Left hindlimb (tissue), 1 donor: Measurements from ENCODE around the gene VAMP4.
"Not testable (repeated sequence)": the region's sequence is repeated elsewhere in the genome, so short reads cannot be mapped to it uniquely, and the experiment has no call there.

Experiments used
- DNase-seq: peaks from one replicate; pipeline ENCODE4 v3.0.0-alpha.2; 2018

VAMP4 gene

DNA sequence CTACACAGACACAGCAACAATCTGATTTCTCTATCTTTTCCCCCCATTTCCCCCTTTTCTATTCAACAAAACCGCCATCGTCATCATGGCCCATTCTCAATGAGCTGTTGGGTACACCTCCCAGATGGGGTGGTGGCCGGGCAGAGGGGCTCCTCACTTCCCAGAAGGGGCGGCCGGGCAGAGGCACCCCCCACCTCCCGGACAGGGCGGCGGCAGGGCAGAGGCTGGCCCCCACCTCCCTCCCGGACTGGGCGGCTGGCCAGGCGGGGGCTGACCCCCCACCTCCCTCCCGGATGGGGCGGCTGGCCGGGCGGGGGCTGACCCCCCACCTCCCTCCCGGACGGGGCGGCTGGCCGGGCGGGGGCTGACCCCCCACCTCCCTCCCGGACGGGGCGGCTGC, 48.3 kb downstream of the VAMP4 start:
- DNase-seq: not testable (repeated sequence)

DNA sequence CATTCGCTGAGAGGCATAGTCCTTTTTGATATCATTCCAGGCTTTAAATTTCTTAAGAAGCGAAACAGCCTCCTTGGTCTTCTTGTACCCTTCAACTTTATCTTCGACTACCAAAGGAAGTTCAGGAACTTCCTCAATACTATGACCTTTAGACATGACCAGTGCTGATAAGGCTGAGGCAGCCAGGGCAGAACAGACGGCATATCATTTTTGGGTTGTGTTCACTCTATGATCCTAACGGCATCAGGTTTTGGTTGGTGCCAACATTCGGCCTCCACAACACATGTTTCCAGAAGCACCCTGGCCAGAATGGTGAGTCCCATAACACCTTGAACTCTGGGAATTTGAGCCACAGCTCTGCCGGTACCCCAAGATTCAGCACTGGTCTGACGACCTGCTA, 58.0 kb downstream of the VAMP4 start:
- DNase-seq: no peak

DNA sequence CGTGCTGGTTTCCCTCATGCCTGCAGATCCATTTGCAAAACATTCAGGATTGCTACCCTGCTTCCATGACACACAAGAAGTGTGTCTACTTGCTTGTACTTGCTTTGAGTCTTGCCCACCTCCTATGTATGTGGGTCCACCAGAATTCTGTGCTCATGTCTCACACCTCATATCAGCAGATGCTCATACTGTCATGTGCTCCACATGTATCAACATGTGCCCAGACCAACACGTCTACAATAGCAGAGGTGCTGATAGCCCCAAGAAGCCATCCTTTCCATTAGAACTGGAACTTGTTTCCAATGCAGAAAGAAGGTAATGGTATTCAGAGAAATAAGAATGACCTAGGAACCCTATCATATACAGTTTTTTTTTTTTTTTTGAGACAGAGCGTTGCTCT, 61.5 kb downstream of the VAMP4 start:
- DNase-seq: no peak

DNA sequence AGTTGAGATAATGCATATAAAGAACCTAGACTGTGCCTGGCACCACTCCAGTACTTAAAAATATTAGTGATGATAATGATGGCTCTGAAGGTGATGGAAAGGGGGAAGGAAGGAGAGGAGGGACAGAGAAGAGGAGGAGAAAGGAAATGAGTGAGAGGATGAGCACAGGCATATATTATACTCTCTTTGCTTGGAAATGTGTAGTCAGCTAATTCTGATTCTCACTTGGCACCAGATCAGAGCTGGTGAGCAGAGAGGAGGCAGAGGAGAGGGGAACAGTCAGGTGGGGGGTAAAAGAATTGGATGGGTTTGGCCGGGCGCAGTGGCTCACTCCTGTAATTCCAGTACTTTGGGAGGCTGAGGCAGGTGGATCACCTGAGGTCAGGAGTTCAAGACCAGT, 65.0 kb downstream of the VAMP4 start:
- no peak for DNase-seq

DNA sequence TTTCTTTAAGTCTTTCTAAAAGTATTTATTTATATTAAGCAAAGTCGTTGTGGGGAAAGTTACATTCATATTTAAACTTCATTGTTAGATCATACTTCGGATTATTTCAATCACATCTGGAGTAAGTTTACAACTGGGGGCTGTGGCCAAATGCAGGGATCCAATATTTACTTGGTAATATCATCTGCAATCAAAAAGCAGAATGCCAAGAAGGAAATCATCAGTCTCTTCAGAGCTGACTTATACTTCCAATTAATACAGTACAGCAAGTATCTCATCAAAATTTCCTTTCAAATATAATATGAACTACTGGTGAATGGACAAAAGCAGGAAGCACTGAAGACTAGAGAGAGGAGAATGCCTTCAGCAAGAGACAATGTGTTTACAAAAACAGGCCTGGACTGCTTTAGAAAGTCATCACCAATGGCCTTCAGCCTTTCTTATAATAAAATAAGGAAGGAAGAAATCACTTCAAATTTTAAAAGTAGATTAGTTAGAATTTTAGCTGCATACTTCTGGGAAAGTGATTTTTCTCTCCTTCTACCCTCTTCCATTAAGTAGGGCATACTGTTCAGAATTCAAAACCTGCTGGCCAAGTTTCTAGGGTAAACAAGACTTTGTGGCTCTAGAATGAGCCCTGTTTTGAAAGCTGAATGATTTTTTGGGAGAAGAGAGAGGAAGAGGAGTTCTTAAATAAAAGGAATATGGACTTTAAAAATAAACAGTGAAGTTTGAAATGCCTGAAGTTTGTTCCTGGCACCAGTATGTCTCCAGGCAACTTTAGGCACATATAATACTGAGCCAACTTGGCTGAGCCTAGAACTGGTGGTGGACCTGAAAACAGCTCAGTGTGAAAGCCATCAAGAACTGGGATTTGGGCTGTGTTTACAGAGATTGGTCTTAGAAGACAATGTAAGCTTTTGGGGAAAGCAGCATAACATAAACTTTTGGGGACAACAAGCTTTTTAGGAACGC, 67.1 kb downstream of the VAMP4 start:
- no peak for DNase-seq

DNA sequence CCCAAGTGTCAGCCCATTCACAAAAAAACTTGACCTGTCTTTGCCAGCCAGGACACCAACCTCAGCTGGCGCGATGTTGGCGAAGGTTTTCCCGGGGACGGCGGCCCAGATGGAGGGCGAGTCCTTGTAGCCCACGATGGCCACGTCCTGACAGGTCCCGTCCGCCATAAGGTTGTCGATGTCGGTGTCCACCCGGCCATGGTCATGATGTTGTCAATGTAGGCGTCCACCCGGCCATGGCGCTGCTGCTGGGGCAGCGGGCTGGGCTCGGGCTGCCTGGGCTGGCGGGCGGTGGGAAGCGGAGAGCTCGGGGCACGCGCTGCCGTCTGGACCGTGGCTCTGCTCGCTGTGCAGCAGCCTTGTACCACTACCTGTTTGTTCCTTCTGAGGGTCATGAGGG, 71.1 kb downstream of the VAMP4 start:
- no peak for DNase-seq

DNA sequence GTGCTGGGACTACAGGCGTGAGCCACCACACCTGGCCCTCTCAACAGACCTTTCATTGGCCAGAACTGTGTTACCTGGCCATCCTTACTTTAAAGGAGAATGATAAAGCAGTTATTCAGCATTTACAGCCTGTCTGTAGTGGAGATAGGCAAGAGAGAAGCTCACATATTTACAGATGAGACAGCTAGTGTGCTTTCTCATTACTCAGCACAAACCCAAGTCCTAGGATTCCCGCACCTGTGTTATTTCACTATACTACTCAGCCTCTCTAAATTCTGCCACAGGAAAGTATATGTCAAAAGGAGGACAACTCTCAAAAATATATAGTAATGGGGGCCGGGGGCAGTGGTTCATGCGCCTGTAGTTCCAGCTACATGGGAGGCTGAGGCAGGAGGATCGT, 73.5 kb downstream of the VAMP4 start:
- no peak for DNase-seq

DNA sequence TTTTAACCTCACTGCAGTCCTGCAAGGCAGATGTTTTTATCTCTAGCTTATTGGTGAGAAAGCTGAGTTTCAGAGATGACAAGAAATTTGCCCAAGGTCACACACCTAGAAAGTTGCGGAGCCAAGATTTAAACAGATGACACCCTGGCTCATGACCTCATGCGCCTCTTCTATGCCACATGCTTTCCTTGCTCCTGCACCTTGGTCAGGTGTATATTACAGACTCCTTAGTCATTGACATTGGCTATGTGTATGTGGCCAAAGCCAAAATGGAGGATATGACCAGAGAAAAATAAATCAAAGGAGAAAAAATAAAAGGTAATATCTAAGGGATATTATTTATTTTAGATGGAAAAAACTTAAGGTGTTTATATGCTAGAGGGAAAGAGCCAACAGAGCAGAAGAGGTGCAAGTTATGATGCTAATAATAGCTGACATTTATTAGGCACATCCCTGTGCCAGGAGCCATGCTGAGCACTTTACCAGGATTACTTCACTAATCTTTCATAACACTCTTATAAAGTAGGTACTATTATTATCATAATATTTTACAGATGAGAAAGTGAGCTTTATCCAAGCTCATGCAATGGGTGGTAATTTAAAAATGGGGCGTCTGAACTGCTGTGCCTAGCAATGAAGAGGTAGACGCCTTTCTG, 75.6 kb downstream of the VAMP4 start:
- DNase-seq: no peak

DNA sequence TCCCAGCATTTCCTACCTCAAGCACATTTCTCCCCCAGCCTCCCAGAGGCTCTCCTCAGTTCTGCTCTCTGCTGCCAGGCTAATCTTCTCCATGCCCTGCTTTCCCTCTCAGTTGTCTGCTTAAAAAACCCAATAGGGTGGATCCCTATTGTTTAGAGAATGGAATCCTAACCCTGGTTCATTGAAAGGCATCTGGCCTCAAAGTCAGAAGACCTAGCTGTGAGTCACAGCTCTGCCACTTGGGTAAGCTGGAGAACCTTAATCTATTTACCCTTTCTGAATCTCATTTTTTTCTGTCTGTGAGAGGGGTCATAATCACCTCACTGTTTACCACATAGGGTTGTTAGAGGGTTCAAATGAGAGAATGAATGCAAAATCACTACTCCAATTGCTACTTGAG, 76.9 kb downstream of the VAMP4 start:
- no peak for DNase-seq

DNA sequence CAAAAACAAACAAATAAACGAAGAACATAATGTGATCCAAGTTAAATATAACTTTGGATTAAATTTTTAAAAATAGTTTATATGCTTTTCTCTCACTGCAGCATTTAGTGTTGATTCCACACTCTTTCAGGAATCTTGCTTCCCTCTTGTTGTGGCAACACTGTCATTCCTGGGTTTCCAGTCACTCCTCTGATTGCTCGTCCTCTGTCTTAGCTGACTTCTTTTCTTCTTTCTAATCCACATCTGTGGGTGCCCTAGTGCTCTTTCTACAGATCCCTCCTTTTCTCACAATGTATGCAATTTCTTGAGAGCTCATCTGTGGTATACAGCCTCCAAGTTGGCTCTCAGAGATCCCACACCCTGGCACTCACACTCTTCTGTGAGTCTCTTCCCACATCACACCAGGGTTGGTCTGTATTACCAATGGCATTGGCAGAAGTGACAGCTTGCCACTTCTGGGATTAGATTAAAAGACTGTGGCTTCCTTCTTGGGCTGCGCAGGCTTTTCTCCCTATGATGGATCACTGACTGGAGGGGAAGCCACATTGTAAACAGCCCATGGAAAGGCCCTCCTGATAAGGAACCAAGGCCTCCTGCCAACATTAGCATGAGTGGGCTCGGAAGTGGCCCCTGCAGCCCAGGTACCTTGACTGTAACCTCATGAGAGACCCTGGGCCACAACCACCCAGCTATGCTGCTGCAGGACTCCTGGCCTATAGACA, 77.8 kb downstream of the VAMP4 start:
- DNase-seq: no peak

DNA sequence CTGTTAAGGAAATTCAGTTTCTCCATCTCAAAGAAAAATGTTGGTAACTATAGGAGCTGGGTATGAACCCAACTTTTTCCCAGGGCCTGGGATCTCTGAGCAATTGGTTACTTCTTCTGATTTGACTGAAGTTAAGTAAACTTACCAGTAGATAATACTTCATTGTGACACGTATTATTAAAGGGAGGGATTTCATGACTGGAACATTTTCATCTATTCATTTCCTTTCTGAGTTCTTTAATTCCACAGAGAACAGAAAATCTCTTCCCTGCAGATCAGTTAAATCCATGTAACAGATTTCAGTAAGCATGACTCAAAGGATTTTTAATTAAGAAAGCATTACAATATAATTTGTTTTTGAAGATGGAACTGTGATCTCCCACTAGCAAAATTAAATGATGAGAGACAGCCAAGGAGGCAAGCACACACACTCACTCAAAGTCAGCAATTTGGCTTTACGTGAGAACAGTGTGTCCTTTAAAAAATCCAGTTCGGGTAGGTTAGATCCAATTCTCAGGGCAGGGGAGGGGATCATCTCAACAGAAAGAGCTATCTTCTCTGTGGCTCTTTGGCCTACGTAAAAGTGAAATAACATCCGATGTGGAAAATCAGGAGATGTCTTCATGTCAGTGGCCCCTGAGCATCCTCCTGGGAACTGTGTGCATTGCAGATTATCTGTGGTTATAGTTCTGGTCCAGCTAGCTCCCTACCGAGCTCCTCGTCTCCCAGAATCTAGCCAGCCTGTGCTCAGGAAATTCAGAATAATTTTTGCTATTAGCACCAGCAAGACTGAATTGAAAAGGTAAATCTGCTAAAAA, 78.6 kb downstream of the VAMP4 start:
- DNase-seq: no peak

DNA sequence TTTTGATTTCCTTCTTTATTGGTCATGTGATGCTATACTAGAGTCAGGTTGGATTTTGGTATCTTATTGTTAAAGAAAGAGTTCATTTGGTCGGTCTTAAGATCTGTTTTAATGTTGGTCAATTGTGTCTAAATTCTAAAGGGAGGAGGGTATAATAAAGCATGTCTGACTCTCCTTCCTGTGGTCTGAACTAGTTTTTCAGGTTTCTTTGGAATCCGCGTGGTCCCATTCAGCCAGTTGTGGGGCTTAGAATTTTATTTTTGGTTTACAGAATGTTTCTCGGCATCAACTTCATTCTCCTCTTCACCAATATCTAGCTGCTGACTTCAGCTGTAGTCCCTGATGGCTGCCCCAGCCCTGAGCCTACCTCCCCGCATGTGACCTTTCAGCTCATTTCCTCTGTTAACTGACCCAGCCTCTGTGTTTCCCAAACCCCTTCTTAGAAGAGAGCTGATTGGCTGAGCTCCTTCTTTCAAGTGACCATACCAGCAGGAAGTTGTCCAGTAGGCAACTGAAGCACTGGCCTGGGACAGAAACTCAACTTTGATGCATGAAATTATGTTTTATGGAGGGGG, 80.7 kb downstream of the VAMP4 start:
- DNase-seq: no peak

DNA sequence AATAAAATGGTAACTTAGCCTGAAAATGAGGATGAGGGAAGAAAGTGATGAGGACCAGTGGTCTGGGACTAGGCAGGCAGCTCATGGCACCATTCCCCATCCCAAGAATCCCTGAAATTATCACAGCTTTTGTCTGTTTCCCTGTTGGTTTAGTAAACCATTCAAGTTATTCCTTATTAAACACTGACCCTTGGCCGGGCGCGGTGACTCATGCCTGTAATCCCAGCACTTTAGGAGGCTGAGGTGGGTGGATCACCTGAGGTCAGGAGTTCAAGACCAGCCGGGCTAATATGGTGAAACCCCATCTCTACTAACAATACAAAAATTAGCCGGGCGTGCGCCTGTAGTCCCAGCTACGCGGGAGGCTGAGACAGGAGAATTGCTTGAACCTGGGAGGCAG, 85.7 kb downstream of the VAMP4 start:
- not testable (repeated sequence) for DNase-seq

DNA sequence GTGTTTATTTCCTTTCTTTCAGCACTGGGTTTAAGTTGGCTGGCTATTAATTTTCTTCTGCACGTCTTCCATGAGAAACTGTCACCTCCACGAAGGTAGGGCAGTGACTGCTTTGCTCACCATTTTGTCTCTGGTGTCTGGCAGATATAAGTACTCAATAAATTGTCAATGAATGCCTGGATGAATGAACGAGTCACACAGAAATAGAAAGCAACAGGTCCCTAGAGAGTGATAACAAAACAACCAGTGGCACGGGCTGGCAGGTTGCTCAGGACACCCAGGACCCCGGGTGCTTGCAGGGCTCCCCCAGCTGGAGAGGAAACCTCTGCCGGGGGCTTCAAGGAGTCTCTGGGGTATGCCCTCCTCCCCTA, 86.1 kb downstream of the VAMP4 start:
- no peak for DNase-seq

DNA sequence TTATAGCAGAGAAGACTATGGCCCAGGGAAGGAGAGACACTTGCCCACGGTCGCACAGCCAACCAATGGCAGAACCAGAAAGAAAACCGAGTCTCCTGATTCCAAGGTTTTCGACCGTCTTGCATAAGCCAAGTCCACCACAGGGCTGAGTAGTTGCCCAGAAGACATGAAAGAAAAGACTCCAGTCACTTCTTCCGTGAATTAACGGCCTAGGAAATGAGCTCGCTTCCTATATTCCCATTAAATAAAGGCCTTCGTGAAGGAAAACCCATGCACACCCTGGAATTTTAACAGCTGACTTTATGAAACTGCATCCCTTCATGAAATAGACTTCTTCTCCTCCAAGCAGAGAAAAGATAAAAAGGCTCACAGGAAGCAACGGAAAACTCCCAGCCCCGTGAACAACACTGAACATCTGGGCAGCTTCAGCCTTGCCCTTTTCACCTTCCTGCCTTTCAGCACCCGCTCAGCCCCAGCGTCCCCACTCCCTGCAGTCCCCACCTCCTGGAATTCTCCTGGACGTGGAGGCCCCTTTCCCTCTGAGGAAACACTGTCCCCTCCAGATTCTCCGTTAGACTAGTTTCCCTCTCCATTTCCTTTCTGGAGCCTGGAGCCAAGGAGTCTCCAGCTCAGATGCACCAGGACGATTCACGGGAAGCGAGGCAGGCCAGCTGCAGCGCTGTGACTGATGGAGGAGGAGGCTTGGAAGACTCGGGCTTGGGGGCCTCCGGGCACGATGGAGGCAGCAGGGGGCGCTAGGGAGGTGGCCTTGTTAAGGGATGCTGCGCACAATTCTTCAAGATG, 86.7 kb downstream of the VAMP4 start:
- DNase-seq: peak; percentile 85

DNA sequence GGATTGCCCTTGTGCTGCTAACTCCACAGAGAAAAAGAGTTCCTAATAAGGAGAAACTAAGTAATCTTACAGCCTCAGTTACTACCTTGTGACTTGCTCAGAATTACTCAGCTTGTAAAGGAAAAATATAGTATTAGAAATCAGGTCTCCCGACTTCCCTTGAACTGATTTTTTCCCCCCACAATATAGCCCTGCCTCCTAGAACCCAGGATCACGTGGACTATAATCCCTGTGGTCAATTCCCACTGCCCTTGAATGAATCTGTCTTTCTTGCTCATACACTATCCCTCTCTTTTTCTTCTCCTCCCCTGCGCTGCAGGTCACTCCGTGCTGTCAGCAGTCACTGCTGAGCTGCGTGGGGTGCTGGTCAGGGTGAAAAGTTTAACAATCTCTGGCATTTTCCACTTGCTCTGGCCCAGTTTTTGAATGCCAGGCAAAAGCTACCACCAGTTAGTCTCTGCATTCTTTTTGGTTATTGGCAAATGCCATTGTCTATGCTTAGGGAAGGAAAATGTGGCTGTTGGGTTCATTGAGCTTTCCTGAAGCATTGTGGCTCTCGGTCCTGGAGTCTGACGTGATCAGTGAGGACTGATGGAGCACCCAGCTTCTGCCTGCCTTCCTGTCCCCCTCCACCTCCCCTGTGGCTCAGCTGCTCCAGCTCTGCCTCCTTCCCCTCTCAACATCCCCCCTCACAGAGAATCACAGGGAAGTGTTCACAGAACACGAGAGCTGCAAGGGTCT, 87.5 kb downstream of the VAMP4 start:
- DNase-seq: peak; percentile 46

DNA sequence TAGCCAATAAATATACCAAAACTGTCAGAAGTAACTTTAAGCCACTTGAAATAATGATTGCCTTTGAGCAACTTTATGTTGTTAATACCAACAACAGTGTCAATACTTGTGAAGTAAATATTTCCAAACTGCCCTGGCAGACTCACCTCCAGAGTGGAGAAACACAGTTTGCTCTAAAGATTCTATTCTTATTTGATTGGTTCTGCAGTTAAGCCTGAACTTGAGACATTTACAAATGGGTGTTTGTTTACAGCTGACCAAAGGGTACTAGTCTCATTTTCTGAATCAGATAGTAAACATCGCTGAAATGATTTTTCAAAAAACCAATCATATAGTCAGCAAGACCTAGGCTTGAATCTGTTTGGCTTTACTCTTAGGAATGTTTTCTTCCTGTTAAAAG, 88.1 kb downstream of the VAMP4 start:
- DNase-seq: no peak

DNA sequence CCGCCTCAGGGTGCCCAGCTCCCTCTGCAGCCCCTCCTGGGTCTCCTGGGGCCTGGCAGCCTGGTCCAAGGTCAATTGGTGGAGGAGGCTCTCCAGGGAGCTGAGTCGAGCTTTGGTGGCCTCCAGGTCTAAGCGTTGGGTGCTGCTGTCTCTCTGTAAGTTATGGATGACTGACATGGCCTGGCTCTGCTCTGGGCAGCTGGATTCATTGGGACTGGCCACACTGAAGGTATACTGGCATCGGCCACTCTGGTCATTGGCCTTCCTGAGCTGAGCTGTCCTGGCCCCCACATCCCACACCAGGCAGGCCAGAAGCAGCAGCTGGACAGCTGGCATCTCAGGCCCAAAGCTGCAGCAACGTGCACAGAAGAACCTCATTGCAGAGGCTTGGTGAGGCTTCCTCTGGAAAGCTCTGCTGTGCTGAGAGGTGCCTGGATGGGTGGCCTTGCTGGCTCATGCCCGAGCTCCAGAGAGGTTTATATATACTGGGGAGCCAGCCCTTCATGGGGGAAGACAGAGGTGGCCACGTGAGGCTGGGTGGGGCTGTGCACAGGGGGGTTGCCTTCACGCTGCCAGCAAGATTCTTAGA, 89.5 kb downstream of the VAMP4 start, which contains the start of gene MYOC:
Gene MYOC, minus strand, starts transcription at position 455 of the 589 bp plus-strand sequence. Its CDS starts 77 bp downstream, at position 378.
- DNase-seq: no peak
